Measurements from ENCODE around the gene B3GNT8. TPM values are rescaled to one million over a fixed set of nuclear protein-coding genes. Genes with fewer than 3 reads are reported as not detected.

B3GNT8 gene
- total and polyA plus RNA-seq, 3 donors from 2014 or later, result 1.0 to 1.3 (median 1.2) TPM

DNA sequence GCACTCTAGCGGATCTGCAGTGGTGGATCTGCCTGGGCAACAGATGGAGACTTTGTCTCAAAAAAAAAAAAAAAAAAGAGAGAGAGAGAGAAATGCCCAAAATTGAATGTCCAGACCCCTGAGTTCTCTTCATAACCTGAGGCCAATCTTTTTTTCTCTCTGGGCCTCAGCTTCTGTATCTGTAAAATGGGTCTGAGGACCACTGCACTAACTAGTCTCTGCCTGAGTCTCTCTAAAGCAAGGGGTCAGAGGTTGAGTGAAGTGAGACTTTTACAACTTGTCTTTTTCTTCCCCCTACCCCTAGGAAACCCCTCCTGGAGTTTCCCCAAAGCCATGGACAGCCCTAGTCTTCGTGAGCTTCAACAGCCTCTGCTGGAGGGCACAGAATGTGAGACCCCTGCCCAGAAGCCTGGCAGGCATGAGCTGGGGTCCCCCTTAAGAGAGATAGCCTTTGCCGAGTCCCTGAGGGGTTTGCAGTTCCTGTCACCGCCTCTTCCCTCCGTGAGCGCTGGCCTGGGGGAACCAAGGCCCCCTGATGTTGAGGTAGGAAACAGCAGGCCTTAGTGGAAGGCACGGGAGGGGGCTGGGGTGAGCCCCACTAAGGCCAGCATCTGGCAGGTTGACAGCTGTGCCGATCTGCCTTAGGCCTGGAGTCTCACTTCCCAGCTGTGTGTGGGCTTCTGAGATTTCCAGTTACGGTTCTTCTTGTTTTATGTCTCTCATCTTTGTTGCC, 49.0 kb downstream of the B3GNT8 start:
- TF ChIP-seq POLR2A (IDR thresholded peaks at IDR 0.05) (no peak), CTCF (IDR thresholded peaks at IDR 0.05) (no peak)
- WGBS, 2 donors, result 52 to 76% methylated on average over 4 to 8 of the region's 9 CpGs
- no peak overlapping the region for H3K4me3 ChIP-seq
- no peak for DNase-seq
- H3K27ac ChIP-seq, result no peak overlapping the region
- intact Hi-C loops (cut with DNase I; ENCODE audit: low total_unique reads), result no loop called here
- H3K9me3 ChIP-seq, result no peaks in the 10 kb centered on the region
- no peaks in the 10 kb centered on the region for H3K27me3 ChIP-seq
- H3K4me1 ChIP-seq, result peaks cover 6% of the 10 kb centered on the region
- H3K36me3 ChIP-seq (ENCODE audit: low read depth, missing control alignments), result no peaks in the 10 kb centered on the region

DNA sequence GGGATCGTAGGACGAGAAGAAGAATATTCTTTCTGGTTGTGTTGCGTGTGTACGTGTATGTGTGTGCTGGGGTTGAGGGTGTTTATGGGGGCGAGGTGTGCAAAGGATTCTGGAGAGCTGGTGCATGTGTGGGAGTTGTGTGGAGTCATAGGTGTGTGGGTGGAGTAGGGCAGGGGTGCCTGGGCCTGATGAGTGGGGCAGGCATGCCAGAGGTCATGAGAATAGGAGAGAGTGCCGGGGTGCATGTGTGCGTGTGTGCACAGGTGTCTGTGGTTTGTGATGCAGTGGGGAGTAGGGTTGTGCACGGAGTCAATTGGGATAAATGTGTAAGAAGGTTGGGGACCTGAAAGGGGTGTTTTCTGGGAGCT, 50.2 kb downstream of the B3GNT8 start:
- 53 to 58% methylated on average over 8 of the region's 8 CpGs for WGBS, 2 donors
- Histone ChIP-seq H3K4me1 (peaks cover 6% of the 10 kb centered on the region), H3K27me3 (no peaks in the 10 kb centered on the region), H3K27ac (peak overlapping the region; percentile 25 to 56), H3K9me3 (no peaks in the 10 kb centered on the region), H3K36me3 (ENCODE audit: low read depth, missing control alignments) (no peaks in the 10 kb centered on the region), H3K4me3 (peak overlapping the region; percentile 64)
- no peak for DNase-seq
- TF ChIP-seq CTCF (IDR thresholded peaks at IDR 0.05) (no peak), POLR2A (IDR thresholded peaks at IDR 0.05) (no peak)
- intact Hi-C loops (cut with DNase I; ENCODE audit: low total_unique reads), result no loop called here

- H3K9me3 ChIP-seq, result no peaks in the 10 kb centered on the region
- DNase-seq, result no peak
- peak within 1 kb of the TSS; percentile 25 to 56 for H3K27ac ChIP-seq
- H3K4me3 ChIP-seq, result peak within 1 kb of the TSS; percentile 64
- H3K36me3 ChIP-seq (ENCODE audit: low read depth, missing control alignments), result no peaks in the 10 kb centered on the region
- intact Hi-C loops (cut with DNase I; ENCODE audit: low total_unique reads), result no loop called here
- no peaks in the 10 kb centered on the region for H3K27me3 ChIP-seq
- H3K4me1 ChIP-seq, result peaks cover 6% of the 10 kb centered on the region
- 4 to 9% methylated on average over 18 to 38 of the region's 47 CpGs for WGBS, 2 donors
- no peak for TF ChIP-seq POLR2A (IDR thresholded peaks at IDR 0.05)
- no peak for TF ChIP-seq CTCF (IDR thresholded peaks at IDR 0.05)
These were observed 50.8 kb downstream of the B3GNT8 start, which contains the start of gene TMEM91 for GRCh38 chr19:41376241-41376997. TMEM91 (plus strand) TSS chr19:41376533; CDS start chr19:41378310, 1,777 bp downstream.

Small RNA genes within 50 kb of the gene (small RNA-seq; reads per million reads assigned to genes)
- 0 reads per million in 2 donors for gene RF00017

Other genes with a start within 250 kb of the B3GNT8 start
- gene CYP2S1, start 234.2 kb downstream of the B3GNT8 start, total RNA-seq, result 1 to 10 TPM; 1.4 to 2.0 TPM
- 1.6 TPM for gene CYP2S1, start 234.2 kb downstream of the B3GNT8 start, polyA plus RNA-seq (ENCODE audit: insufficient read depth, low read depth, low replicate concordance)
- gene AXL, start 208.2 kb downstream of the B3GNT8 start, total RNA-seq, result 100 to 1,000 TPM in 1 of 2 donors, 10 to 100 TPM in 1; 98.2 to 150 TPM
- 56.0 TPM for gene AXL, start 208.2 kb downstream of the B3GNT8 start, polyA plus RNA-seq (ENCODE audit: insufficient read depth, low read depth, low replicate concordance)
- 100 to 1,000 TPM; 192 to 197 TPM for gene HNRNPUL1, start 163.0 kb downstream of the B3GNT8 start, total RNA-seq
- 230 TPM for gene HNRNPUL1, start 163.0 kb downstream of the B3GNT8 start, polyA plus RNA-seq (ENCODE audit: insufficient read depth, low read depth, low replicate concordance)
- 10 to 100 TPM; 36.2 to 40.2 TPM for gene CCDC97, start 117.2 kb downstream of the B3GNT8 start, total RNA-seq
- 57.8 TPM for gene CCDC97, start 117.2 kb downstream of the B3GNT8 start, polyA plus RNA-seq (ENCODE audit: insufficient read depth, low read depth, low replicate concordance)
- gene TGFB1, start 73.5 kb downstream of the B3GNT8 start, total RNA-seq, result 10 to 100 TPM; 12.7 to 17.0 TPM
- 19.8 TPM for gene TGFB1, start 73.5 kb downstream of the B3GNT8 start, polyA plus RNA-seq (ENCODE audit: insufficient read depth, low read depth, low replicate concordance)
- gene B9D2, start 63.2 kb downstream of the B3GNT8 start, total RNA-seq, result 10 to 100 TPM in 1 of 2 donors, 1 to 10 TPM in 1; 6.7 to 13.5 TPM
- 14.6 TPM for gene B9D2, start 63.2 kb downstream of the B3GNT8 start, polyA plus RNA-seq (ENCODE audit: insufficient read depth, low read depth, low replicate concordance)
- 10 to 100 TPM; 17.0 to 32.9 TPM for gene TMEM91, start 50.8 kb downstream of the B3GNT8 start, total RNA-seq
- gene TMEM91, start 50.8 kb downstream of the B3GNT8 start, polyA plus RNA-seq (ENCODE audit: insufficient read depth, low read depth, low replicate concordance), result 33.2 TPM
- gene EXOSC5, start 30.0 kb downstream of the B3GNT8 start, total RNA-seq, result 10 to 100 TPM; 19.1 to 23.8 TPM
- 28.0 TPM for gene EXOSC5, start 30.0 kb downstream of the B3GNT8 start, polyA plus RNA-seq (ENCODE audit: insufficient read depth, low read depth, low replicate concordance)
- 10 to 100 TPM; 80.8 to 81.3 TPM for gene BCKDHA, start 29.6 kb downstream of the B3GNT8 start, total RNA-seq
- gene BCKDHA, start 29.6 kb downstream of the B3GNT8 start, polyA plus RNA-seq (ENCODE audit: insufficient read depth, low read depth, low replicate concordance), result 53.1 TPM
- gene DMAC2, start 12.5 kb upstream of the B3GNT8 start, total RNA-seq, result 10 to 100 TPM; 26.7 to 35.8 TPM
- gene DMAC2, start 12.5 kb upstream of the B3GNT8 start, polyA plus RNA-seq (ENCODE audit: insufficient read depth, low read depth, low replicate concordance), result 24.6 TPM
- 1 to 10 TPM in 1 of 2 donors, not detected in 1; 1.8 TPM for gene ERICH4, start 15.8 kb upstream of the B3GNT8 start, total RNA-seq
- 0.61 TPM for gene ERICH4, start 15.8 kb upstream of the B3GNT8 start, polyA plus RNA-seq (ENCODE audit: insufficient read depth, low read depth, low replicate concordance)
- gene CEACAM21, start 148.8 kb upstream of the B3GNT8 start, total RNA-seq, result 1 to 10 TPM in 1 of 2 donors, under 1 TPM in 1; 0.71 to 1.3 TPM
- 3.6 TPM for gene CEACAM21, start 148.8 kb upstream of the B3GNT8 start, polyA plus RNA-seq (ENCODE audit: insufficient read depth, low read depth, low replicate concordance)
- gene CEACAM4, start 199.7 kb upstream of the B3GNT8 start, total RNA-seq, result 1 to 10 TPM in 1 of 2 donors, not detected in 1; 1.7 TPM
- 0.47 TPM for gene CEACAM4, start 199.7 kb upstream of the B3GNT8 start, polyA plus RNA-seq (ENCODE audit: insufficient read depth, low read depth, low replicate concordance)

All from testis (tissue), 3 donors.